ENCODE data around the gene HBD. TPM values are rescaled to one million over a fixed set of nuclear protein-coding genes. Genes with fewer than 3 reads are reported as not detected.

HBD gene
- total RNA-seq, 1 experiment from 2014 or later = not detected

DNA sequence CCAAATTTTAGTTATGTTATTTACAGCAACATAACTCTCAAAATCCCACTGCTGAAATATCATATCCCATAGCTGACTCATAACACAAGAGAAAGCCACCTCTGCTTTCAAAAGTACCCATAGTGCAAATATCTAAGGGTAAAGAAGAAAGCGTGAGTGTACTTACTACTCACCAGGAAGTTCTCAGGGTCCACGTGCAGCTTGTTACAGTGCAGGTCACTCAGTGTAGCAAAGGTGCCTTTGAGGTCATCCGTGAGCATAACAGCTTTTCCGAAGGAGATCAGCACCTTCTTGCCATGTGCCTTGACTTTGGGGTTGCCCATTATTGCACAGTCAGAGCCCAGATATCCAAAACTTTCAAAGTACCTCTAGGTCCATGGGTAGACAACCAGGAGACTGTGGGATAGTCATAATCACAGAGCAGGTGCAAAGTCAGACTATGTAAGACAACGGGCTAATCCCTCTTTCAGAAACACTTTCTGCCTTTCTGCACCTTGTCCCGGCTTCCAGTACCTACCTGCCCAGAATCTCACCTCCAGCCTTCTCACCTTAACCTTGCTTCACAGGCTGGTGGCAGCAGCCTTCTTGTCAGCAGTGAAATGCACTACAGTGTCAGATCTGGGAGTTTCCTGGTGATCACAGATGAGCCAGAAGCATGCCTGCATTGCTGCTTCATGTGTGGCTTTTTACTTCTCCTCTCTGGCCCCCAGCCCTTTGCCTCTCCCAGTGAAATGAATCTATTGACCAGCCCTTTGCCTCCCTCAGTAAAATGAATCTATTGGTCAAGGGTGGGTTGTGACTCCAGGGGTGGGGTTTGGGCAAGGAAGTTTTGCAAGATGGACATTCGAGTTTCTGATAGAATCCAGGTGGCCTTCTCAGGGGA lies 8.9 kb upstream of the HBD start:
- no peak for DNase-seq

DNA sequence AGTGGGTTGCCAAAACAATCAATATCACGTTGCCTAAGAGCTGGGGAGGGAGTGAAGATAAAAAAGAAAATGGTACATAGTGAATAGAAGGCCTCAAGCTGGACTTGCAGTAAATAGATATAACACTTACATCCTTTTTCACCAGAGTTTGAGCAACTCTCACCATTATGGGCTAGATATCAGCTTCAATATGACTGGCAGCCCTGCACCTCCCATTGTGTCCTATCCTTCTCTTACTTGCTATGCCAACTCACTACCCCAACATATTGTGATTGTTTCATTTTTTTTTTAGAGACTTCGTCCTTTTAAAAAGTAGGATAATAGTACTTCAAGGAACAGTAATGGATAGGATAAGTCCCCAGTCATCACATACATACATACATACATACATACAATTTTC lies 7.9 kb upstream of the HBD start:
- no peak for DNase-seq
- no peaks in the 10 kb centered on the region for H3K9me3 ChIP-seq
- H3K4me3 ChIP-seq = no peak overlapping the region
- no peaks in the 10 kb centered on the region for H3K27me3 ChIP-seq
- H3K36me3 ChIP-seq = no peaks in the 10 kb centered on the region

More for the DNA sequence above, 8.9 kb upstream of the HBD start:
- no peak overlapping the region for H3K4me3 ChIP-seq
- H3K36me3 ChIP-seq = no peaks in the 10 kb centered on the region
- no peaks in the 10 kb centered on the region for H3K9me3 ChIP-seq
- no peaks in the 10 kb centered on the region for H3K27me3 ChIP-seq

- no peaks in the 10 kb centered on the region for H3K9me3 ChIP-seq
- DNase-seq = no peak
- no peaks in the 10 kb centered on the region for H3K27me3 ChIP-seq
- no peak overlapping the region for H3K4me3 ChIP-seq
- H3K36me3 ChIP-seq = no peaks in the 10 kb centered on the region
These were observed 7.2 kb upstream of the HBD start for GRCh38 chr11:5241458-5241857.

DNA sequence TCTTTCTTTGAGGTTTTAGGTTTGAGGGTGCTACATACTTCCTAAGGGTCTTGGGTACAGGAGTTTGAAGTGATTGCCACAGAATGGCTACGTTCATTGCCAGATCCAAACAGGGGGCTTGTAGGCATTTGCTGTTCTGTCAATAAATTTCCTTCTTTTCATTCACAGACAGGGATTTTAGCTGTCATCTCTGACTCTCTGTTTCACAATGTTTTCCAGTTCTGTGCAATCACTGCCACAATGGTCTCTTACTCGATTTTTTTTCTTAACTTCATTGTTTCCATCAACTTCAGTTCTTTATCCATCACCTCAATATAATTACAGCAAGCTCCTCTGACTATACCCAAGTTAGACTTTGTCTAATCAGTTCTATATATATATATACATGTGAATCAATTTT lies 6.2 kb upstream of the HBD start:
- no peak overlapping the region for H3K4me3 ChIP-seq
- H3K9me3 ChIP-seq = no peaks in the 10 kb centered on the region
- DNase-seq = no peak
- H3K36me3 ChIP-seq = no peaks in the 10 kb centered on the region
- H3K27me3 ChIP-seq = no peaks in the 10 kb centered on the region

- H3K4me3 ChIP-seq = no peak overlapping the region
- no peaks in the 10 kb centered on the region for H3K36me3 ChIP-seq
- no peak for DNase-seq
- H3K9me3 ChIP-seq = no peaks in the 10 kb centered on the region
- no peaks in the 10 kb centered on the region for H3K27me3 ChIP-seq
These were observed 5.8 kb upstream of the HBD start for GRCh38 chr11:5240056-5240455.

GRCh38 chr11:5239046-5239445 lies 4.8 kb upstream of the HBD start:
- Histone ChIP-seq H3K4me3 (no peak overlapping the region), H3K27me3 (no peaks in the 10 kb centered on the region), H3K9me3 (no peaks in the 10 kb centered on the region), H3K36me3 (no peaks in the 10 kb centered on the region)
- no peak for DNase-seq

DNA sequence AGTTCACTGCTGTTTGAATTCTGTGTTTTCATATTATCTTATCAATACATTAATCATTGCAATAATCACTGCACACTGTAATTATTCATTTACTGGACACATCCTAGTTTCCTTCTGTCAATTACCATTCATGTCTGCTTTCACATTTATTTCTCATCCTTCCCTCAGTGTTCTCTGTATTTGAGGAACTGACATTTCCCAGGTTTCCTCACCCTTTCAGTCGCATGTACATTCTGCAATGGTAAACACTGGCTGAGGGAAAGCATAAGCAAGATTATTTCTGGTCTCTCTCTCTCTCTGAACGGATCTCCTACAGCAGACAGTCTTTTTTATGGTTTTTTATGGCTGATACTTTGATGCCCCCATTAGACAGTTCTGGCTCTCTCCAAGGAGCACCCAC lies 4.2 kb upstream of the HBD start:
- Histone ChIP-seq H3K27me3 (no peaks in the 10 kb centered on the region), H3K36me3 (no peaks in the 10 kb centered on the region), H3K4me3 (no peak overlapping the region), H3K9me3 (no peaks in the 10 kb centered on the region)
- no peak for DNase-seq

GRCh38 chr11:5237420-5237819 lies 3.1 kb upstream of the HBD start:
- DNase-seq = no peak
- H3K27me3 ChIP-seq = no peaks in the 10 kb centered on the region
- H3K9me3 ChIP-seq = no peaks in the 10 kb centered on the region
- no peak overlapping the region for H3K4me3 ChIP-seq
- no peaks in the 10 kb centered on the region for H3K36me3 ChIP-seq

DNA sequence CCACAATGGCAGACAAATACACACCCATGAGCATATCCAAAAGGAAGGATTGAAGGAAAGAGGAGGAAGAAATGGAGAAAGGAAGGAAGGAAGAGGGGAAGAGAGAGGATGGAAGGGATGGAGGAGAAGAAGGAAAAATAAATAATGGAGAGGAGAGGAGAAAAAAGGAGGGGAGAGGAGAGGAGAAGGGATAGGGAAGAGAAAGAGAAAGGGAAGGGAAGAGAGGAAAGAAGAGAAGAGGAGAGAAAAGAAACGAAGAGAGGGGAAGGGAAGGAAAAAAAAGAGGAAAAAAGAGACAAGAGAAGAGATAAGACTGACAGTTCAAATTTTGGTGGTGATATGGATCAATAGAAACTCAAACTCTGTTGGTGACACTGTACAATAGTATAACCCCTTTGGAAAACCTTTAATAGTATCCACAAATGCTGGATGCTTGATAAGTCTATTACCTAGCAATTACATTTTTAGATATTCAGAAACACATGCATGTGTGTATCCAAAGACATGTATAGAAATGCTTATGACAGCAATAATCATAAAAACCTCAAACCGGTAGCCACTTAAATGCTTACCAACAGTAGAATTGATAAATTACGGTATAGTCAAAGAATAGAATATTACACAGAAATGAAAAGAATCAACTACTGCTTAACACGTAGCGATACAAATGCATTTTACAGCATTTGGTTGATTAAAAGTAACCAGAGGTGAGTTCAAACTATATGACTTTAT lies 1.2 kb upstream of the HBD start:
- Histone ChIP-seq H3K27me3 (no peaks in the 10 kb centered on the region), H3K36me3 (no peaks in the 10 kb centered on the region), H3K4me3 (no peak overlapping the region), H3K9me3 (no peaks in the 10 kb centered on the region)
- DNase-seq = no peak

- H3K36me3 ChIP-seq = no peaks in the 10 kb centered on the region
- H3K27me3 ChIP-seq = no peaks in the 10 kb centered on the region
- H3K9me3 ChIP-seq = no peaks in the 10 kb centered on the region
- no peak for DNase-seq
- no peak overlapping the region for H3K4me3 ChIP-seq
These were observed 976 bp downstream of the HBD start for GRCh38 chr11:5233307-5233706.

DNA sequence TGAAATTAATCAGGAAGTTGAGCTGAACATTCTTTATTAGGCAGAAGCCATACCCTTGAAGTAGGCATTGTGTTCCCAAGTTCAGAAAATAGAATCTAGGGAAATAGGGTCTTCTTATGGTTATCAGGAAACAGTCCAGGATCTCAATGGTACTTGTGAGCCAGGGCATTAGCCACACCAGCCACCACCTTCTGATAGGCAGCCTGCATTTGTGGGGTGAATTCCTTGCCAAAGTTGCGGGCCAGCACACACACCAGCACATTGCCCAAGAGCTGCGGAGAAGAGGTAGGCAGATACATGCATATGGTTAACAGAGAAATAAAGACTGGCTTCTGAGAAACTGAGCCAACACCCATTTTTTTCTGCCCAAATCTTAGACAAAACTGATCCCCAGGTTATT lies 1.5 kb downstream of the HBD start:
- H3K4me3 ChIP-seq = no peak overlapping the region
- no peak for DNase-seq
- no peaks in the 10 kb centered on the region for H3K36me3 ChIP-seq
- no peaks in the 10 kb centered on the region for H3K9me3 ChIP-seq
- no peaks in the 10 kb centered on the region for H3K27me3 ChIP-seq

DNA sequence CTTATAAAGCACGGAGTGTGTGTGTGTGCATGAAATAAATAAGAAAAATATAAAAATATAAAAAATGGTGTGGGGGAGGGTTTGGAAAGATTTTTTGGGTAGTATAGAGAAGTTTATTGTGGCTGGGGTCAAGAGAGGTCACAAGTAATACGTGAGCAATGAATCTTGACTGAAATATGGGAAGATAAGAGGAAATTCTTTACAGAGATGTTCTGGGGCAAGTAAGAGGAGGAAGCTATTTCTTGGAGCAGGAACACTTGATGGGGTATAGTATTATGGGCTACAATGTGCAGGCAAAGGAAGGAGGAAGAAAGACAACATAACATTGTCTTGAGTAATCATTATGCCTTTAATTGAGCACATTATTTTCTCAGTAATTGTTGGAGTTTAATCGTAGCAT lies 2.1 kb downstream of the HBD start:
- Histone ChIP-seq H3K9me3 (no peaks in the 10 kb centered on the region), H3K4me3 (no peak overlapping the region), H3K27me3 (no peaks in the 10 kb centered on the region), H3K36me3 (no peaks in the 10 kb centered on the region)
- no peak for DNase-seq

DNA sequence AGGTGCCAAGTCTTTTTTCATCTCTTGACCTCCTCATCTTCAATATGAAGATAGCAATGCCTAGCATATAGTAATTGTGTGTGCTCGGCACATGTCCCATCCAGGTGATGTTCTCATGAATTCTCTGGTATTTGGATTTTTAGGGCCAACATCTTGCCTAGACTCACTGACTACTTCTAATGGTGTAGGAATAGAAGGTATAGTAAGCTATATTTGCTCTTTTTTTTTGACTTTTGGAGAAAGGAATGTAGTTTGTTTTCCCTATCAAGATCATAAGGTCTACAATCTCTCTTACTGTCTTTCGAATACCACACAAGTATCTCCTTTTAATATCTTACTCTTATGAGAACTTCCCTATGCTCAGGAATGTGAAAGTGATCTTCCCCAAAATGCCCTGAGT lies 3.2 kb downstream of the HBD start:
- Histone ChIP-seq H3K9me3 (no peaks in the 10 kb centered on the region), H3K4me3 (no peak overlapping the region), H3K27me3 (no peaks in the 10 kb centered on the region), H3K36me3 (no peaks in the 10 kb centered on the region)
- DNase-seq = no peak

GRCh38 chr11:5230266-5230665 lies 4.0 kb downstream of the HBD start:
- Histone ChIP-seq H3K9me3 (no peaks in the 10 kb centered on the region), H3K4me3 (no peak overlapping the region), H3K36me3 (no peaks in the 10 kb centered on the region), H3K27me3 (no peaks in the 10 kb centered on the region)
- DNase-seq = no peak

- Histone ChIP-seq H3K4me3 (no peak overlapping the region), H3K36me3 (no peaks in the 10 kb centered on the region), H3K27me3 (no peaks in the 10 kb centered on the region), H3K9me3 (no peaks in the 10 kb centered on the region)
- no peak for DNase-seq
These were observed 4.5 kb downstream of the HBD start for GRCh38 chr11:5229796-5230195.

DNA sequence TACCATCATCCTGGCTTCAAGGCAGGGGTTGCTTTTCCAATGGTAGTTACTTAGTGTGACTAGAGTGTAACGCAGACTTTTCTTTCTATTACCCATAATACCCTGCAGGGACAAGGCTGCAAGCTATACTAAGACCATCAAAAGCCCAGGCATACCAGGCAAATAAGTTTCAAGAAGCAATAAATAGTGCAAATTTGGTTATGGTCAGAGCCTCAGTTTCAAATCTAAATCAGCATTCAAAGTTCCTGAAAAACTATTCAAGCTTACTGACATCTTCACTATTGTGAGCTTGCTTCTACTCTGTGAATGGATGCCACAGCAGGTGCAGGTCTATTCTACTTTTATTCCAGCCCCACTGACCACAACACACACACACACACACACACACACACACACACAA lies 4.9 kb downstream of the HBD start:
- H3K27me3 ChIP-seq = no peaks in the 10 kb centered on the region
- no peak overlapping the region for H3K4me3 ChIP-seq
- no peaks in the 10 kb centered on the region for H3K9me3 ChIP-seq
- DNase-seq = no peak
- no peaks in the 10 kb centered on the region for H3K36me3 ChIP-seq

- Histone ChIP-seq H3K36me3 (no peaks in the 10 kb centered on the region), H3K4me3 (no peak overlapping the region), H3K9me3 (no peaks in the 10 kb centered on the region), H3K27me3 (no peaks in the 10 kb centered on the region)
- DNase-seq = no peak
These were observed 6.2 kb downstream of the HBD start for GRCh38 chr11:5228124-5228523.

DNA sequence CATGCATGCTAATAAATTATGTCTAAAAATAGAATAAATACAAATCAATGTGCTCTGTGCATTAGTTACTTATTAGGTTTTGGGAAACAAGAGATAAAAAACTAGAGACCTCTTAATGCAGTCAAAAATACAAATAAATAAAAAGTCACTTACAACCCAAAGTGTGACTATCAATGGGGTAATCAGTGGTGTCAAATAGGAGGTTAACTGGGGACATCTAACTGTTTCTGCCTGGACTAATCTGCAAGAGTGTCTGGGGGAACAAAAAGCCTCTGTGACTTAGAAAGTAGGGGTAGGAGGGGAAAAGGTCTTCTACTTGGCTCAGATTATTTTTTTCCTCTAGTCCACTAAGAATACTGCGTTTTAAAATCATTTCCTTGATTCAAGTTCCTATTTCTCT lies 6.6 kb downstream of the HBD start:
- DNase-seq = no peak
- Histone ChIP-seq H3K36me3 (no peaks in the 10 kb centered on the region), H3K27me3 (no peaks in the 10 kb centered on the region), H3K9me3 (no peaks in the 10 kb centered on the region), H3K4me3 (no peak overlapping the region)
